Bronchial smooth muscle cell (primary cell): Measurements from ENCODE around the gene FOXJ3. TPM values are rescaled to one million over a fixed set of nuclear protein-coding genes. Genes with fewer than 3 reads are reported as not detected.

Source experiments
- total RNA-seq: library from RNA; depleted of rRNA; stranded (reverse); fragments of >200 nt; gene quantifications from 2 replicates; pipeline ENCODE4 v1.2.1, GENCODE V29; 2014

Gene FOXJ3
- total RNA-seq, result 6.4 and 15.0 TPM in 2 replicates

GRCh38 chr1:42335050-42335808 lies at the start of gene FOXJ3:
FOXJ3 (minus strand) TSS chr1:42335235; CDS start chr1:42311093, 24,142 bp downstream.

GRCh38 chr1:42380586-42381279 lies 45.7 kb upstream of the FOXJ3 start, which contains the start of gene RIMKLA:
RIMKLA (plus strand) TSS chr1:42380792; CDS start chr1:42380935, 143 bp downstream.

GRCh38 chr1:42164551-42165420 lies 170.2 kb downstream of the FOXJ3 start, which contains the start of gene GUCA2A:
GUCA2A (minus strand) TSS chr1:42164745; CDS start chr1:42164712, 33 bp downstream.

GRCh38 chr1:42152907-42153600 lies 182.0 kb downstream of the FOXJ3 start, which contains the start of gene GUCA2B:
GUCA2B (plus strand) TSS chr1:42153410; CDS start chr1:42153451, 41 bp downstream.

Other genes starting within 250 kb of the FOXJ3 start
- gene GUCA2B, start 181.8 kb downstream of the FOXJ3 start, total RNA-seq, result not detected in 2 replicates
- not detected in 2 replicates for gene GUCA2A, start 170.5 kb downstream of the FOXJ3 start, total RNA-seq
- gene RIMKLA, start 45.6 kb upstream of the FOXJ3 start, total RNA-seq, result under 0.01 TPM in 1 of 2 replicates, not detected in the other
- 1.4 and 2.2 TPM in 2 replicates for gene ZMYND12, start 120.8 kb upstream of the FOXJ3 start, total RNA-seq
- 17.7 and 36.9 TPM in 2 replicates for gene PPCS, start 121.3 kb upstream of the FOXJ3 start, total RNA-seq
- gene CCDC30, start 128.1 kb upstream of the FOXJ3 start, total RNA-seq, result 0.86 and 0.95 TPM in 2 replicates